Bronchial epithelial cell (primary cell): ENCODE measurements around the gene TAL1. TPM values are rescaled to one million over a fixed set of nuclear protein-coding genes. Genes with fewer than 3 reads are reported as not detected.
A peak's percentile ranks its signal among the peaks of the same experiment; 100 is the strongest.

Experiments used
- DNase-seq: peaks from one replicate; pipeline ENCODE4 v3.0.0-alpha.2; 2010; ENCODE audit warnings: low read depth
- FAIRE-seq: peaks from 2 replicates; lab custom pipeline; 2011; peaks lifted over from hg19 to GRCh38; lab: Jason Lieb, UNC
- H3K27me3 ChIP-seq: 2 replicates; pipeline ENCODE4 v1.5.1; 2011; ENCODE audit warnings: low read length; ENCODE audit not compliant: control insufficient read depth, insufficient read depth
- H3K36me3 ChIP-seq: 2 replicates; pipeline ENCODE4 v1.5.1; 2011; ENCODE audit warnings: low read length; ENCODE audit not compliant: control insufficient read depth, insufficient read depth
- H3K4me3 ChIP-seq: 2 replicates; pipeline ENCODE4 v1.5.1; 2011; ENCODE audit warnings: mild to moderate bottlenecking, low read depth, low read length, control low read depth
- total RNA-seq: library from RNA; depleted of rRNA; stranded (reverse); fragments of >200 nt; gene quantifications from 2 replicates; pipeline ENCODE4 v1.2.1, GENCODE V29; 2014
- TF ChIP-seq, protein P1 (sequence below): IDR thresholded peaks from 2 replicates; pipeline ENCODE4 v1.5.1; 2011; ENCODE audit warnings: mild to moderate bottlenecking, moderate library complexity, low read length, control low read depth, inconsistent platforms; ENCODE audit not compliant: insufficient read depth, severe bottlenecking

TAL1 gene
- total RNA-seq, 1 donor from 2014 or later, result not detected

DNA sequence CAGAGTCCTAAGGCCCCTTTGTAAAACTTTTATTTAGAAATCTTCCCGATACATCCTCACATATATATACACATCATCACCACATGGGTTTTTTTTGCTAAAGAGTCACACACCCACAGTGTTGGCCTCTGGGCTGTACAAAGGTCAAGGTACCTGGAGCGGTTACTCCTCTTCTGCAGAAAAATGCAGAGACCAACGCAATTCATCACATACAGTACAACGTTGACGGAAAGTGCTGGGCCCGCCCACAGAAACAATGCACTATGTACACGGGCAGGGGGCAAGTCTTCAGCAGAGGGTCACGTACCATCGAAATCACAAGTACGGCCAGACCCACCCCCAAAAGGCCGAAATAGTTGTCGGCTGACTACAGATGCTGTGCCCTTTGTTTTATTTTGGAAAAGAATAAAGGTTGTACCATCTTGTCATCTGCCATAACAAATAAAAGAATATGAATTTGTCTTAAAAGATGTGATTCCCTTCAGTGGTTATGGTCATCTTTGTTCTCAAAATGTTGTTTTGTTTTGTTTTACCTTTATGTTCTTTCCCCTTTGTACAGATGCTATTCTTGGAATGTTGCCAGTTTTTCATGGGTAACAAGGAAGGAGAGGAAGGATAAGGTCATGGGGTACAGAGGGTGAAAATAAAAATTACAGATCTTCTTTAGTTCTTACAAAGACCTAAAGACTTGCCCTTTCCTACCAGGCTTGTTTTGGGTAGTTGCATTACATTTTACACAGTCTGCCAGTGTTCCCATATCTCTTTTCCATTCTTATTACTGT is 15.6 kb downstream of the TAL1 start:
- DNase-seq, result no peak
- Histone ChIP-seq H3K36me3 (no peaks in the 10 kb centered on the region), H3K4me3 (no peak overlapping the region), H3K27me3 (no peaks in the 10 kb centered on the region)
- TF ChIP-seq, protein P1, sequence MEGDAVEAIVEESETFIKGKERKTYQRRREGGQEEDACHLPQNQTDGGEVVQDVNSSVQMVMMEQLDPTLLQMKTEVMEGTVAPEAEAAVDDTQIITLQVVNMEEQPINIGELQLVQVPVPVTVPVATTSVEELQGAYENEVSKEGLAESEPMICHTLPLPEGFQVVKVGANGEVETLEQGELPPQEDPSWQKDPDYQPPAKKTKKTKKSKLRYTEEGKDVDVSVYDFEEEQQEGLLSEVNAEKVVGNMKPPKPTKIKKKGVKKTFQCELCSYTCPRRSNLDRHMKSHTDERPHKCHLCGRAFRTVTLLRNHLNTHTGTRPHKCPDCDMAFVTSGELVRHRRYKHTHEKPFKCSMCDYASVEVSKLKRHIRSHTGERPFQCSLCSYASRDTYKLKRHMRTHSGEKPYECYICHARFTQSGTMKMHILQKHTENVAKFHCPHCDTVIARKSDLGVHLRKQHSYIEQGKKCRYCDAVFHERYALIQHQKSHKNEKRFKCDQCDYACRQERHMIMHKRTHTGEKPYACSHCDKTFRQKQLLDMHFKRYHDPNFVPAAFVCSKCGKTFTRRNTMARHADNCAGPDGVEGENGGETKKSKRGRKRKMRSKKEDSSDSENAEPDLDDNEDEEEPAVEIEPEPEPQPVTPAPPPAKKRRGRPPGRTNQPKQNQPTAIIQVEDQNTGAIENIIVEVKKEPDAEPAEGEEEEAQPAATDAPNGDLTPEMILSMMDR, result no peak
- FAIRE-seq, result no peak

DNA sequence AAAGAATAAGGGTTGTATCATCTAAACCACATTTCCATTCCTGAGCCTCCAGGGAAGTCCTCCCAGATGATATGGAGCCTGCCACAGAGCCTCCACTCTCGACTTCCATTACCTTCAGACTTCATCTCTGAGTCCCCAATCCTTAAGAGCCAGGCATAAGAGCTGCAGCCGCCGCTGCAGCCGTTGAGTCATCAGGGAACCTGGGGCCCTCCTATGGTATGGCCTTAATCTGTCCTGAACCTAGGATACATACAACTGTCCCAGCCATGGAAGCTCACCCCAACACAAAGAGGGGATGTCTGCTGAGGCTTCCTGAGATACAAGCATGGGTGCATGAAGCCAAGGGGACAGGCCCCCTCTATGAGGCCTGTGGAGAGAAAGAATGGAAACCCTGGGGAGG is 16.3 kb downstream of the TAL1 start:
- H3K27me3 ChIP-seq, result no peaks in the 10 kb centered on the region
- no peak for DNase-seq
- FAIRE-seq, result no peak
- H3K36me3 ChIP-seq, result no peaks in the 10 kb centered on the region
- TF ChIP-seq, protein P1, result no peak
- no peak overlapping the region for H3K4me3 ChIP-seq

DNA sequence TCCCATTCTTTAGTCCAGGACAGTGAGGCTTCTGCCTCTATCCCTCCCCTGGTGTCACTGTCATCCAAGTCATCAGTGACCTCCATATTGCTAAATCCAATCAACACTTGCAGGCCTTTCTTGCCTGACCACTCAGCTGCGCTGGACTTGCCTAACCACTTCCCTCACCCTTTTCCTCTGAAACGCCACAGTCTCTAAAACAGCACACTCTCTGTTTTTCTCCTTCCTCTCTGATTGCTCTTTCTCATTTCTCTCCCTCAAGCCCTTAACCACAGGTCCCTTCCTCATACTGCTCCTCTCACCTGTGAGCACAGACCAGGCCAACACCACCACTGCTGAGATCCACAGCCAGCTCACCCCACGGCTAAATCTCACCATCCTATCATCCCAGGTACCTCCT is 17.5 kb downstream of the TAL1 start:
- H3K36me3 ChIP-seq, result no peaks in the 10 kb centered on the region
- no peaks in the 10 kb centered on the region for H3K27me3 ChIP-seq
- FAIRE-seq (no peak), DNase-seq (no peak)
- no peak overlapping the region for H3K4me3 ChIP-seq
- TF ChIP-seq, protein P1, result no peak

DNA sequence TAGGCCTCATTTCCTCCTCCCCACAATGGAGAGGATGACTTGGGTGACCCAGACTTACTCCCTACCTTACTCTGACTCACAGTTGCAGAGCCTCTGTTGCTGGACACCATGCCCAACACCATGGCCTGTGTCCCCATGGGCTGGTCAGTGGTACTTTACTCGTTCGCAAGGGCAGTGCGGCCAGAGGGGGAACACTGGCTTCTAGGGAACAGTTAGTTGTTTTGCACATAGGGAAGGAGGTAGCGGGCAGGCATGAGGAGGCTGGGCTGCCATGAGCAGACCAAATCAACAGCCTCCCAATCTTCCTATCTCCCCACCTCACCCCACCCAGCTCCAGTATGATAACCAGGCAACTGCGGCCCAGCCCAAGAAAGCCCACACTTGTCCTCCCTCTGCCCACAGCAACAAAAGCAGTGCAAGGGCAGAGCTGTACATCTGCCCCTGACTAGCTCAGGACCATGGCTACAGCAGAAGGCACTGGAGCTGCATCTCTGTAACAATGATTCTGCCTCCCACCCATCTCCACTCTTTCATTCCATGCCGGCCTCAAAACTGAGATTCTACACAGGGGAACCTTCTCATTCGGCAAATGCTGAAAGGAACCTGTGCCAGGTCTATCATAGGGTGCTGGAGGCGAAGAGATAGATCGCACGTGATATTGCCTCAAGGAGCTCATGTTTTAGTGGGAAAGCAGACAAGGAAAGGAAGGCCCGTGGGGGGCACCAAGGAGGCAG is 18.6 kb downstream of the TAL1 start:
- TF ChIP-seq, protein P1, result no peak
- FAIRE-seq, result no peak

DNA sequence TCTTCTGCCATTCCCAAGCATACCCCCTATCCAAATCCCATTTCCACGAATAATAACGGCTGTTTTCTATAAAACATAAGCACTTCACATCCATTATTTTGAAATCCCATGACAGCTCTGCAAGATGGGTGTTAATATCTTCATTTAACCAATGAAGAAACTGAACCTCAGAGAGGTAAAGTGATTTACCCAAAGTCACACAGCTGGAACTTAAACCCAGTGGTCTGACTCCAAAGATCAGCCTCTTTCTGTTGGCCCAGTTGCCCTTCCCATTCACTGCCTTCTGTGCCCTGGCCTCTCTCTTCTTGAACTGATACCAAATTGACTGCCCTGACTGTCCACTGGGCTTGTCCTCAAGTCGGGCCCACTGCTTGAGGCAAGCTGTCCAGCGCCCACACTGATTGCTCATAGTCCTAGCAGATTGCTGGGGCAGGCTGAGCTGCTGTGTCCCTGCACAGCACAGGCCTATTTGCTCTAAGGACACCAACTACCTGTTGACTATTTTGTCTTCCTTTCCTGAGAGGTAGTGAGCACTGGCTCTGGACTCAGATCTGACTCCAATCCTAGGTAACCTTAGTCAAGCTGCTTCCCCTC is 19.3 kb downstream of the TAL1 start:
- no peak for DNase-seq

More for the DNA sequence above, 18.6 kb downstream of the TAL1 start:
- no peak for DNase-seq
- H3K36me3 ChIP-seq, result no peaks in the 10 kb centered on the region
- H3K27me3 ChIP-seq, result no peaks in the 10 kb centered on the region
- H3K4me3 ChIP-seq, result no peak overlapping the region

More for the DNA sequence above, 19.3 kb downstream of the TAL1 start:
- TF ChIP-seq, protein P1, result no peak
- no peaks in the 10 kb centered on the region for H3K27me3 ChIP-seq
- peak; percentile 7 for FAIRE-seq
- H3K4me3 ChIP-seq, result no peak overlapping the region
- no peaks in the 10 kb centered on the region for H3K36me3 ChIP-seq
